Fibroblast of lung (primary cell): Measurements from ENCODE around the gene SLC23A2. TPM values are rescaled to one million over a fixed set of nuclear protein-coding genes. Genes with fewer than 3 reads are reported as not detected.

ENCODE experiments used
- DNase-seq, 2 donors: peaks; one replicate each; pipeline versions ENCODE4 v3.0.0 to v3.0.0-alpha.2; 2010; ENCODE audit warnings: low read depth in 2 of 2
- H2AFZ ChIP-seq: 2 replicates; pipeline ENCODE4 v1.5.1; 2012; ENCODE audit warnings: low read length, control low read depth, inconsistent platforms
- H3K27ac ChIP-seq: 2 replicates; pipeline ENCODE4 v1.5.1; 2011; ENCODE audit warnings: low read length, control low read depth; ENCODE audit not compliant: insufficient read depth
- H3K27me3 ChIP-seq: 2 replicates; pipeline ENCODE4 v1.5.1; 2011; ENCODE audit warnings: mild to moderate bottlenecking, low read length; ENCODE audit not compliant: control insufficient read depth, insufficient read depth
- H3K36me3 ChIP-seq: 2 replicates; pipeline ENCODE4 v1.5.1; 2011; ENCODE audit warnings: low read length; ENCODE audit not compliant: control insufficient read depth, insufficient read depth
- H3K4me1 ChIP-seq: 2 replicates; pipeline ENCODE4 v1.5.1; 2011; ENCODE audit warnings: low read length; ENCODE audit not compliant: control insufficient read depth, insufficient read depth; ENCODE audit errors: extremely low read depth
- H3K4me2 ChIP-seq: 2 replicates; pipeline ENCODE4 v1.5.1; 2011; ENCODE audit warnings: low read length, control low read depth; ENCODE audit not compliant: insufficient read depth; ENCODE audit errors: extremely low read depth
- H3K4me3 ChIP-seq, 4 experiments: fragments of 200-600 bp in 1 of 4; sonication (generic) in 1 of 4; replicated peaks in 1 of 4; 2 replicates each; pipeline ENCODE4 v1.5.1; 2011 to 2016; ENCODE audit warnings: low read length in 4 of 4, low read depth in 3 of 4, mild to moderate bottlenecking in 3 of 4, control low read depth in 2 of 4, inconsistent platforms in 1 of 4, mixed read lengths in 1 of 4; ENCODE audit not compliant: insufficient read depth in 1 of 4; ENCODE audit errors: control extremely low read depth in 1 of 4
- H3K79me2 ChIP-seq: 2 replicates; pipeline ENCODE4 v1.5.1; 2012; ENCODE audit warnings: mild to moderate bottlenecking, low read length, inconsistent platforms; ENCODE audit not compliant: control insufficient read depth, insufficient read depth
- H3K9ac ChIP-seq: 2 replicates; pipeline ENCODE4 v1.5.1; 2011; ENCODE audit warnings: mild to moderate bottlenecking, low read length, control low read depth; ENCODE audit not compliant: insufficient read depth
- H3K9me3 ChIP-seq: 2 replicates; pipeline ENCODE4 v1.5.1; 2012; ENCODE audit warnings: low read depth, low read length; ENCODE audit not compliant: control insufficient read depth, insufficient read depth
- H4K20me1 ChIP-seq: 2 replicates; pipeline ENCODE4 v1.5.1; 2011; ENCODE audit warnings: low read length; ENCODE audit not compliant: control insufficient read depth, insufficient read depth; ENCODE audit errors: extremely low read depth
- EZH2 ChIP-seq: IDR thresholded peaks from 2 replicates; pipeline ENCODE4 v1.5.1; 2012; ENCODE audit warnings: low read length, control low read depth, mild to moderate bottlenecking; ENCODE audit errors: missing control alignments
- polyA plus RNA-seq, 2 donors: library from polyadenylated mRNA; depleted of rRNA in 1 of 2; stranded (reverse) in 1 of 2; unstranded in 1 of 2; fragments of >200 nt; gene quantifications; 2 replicates each; pipeline ENCODE4 v1.2.1, GENCODE V29; 2011 to 2012; ENCODE audit warnings: missing spikeins in 1 of 2
- total RNA-seq: library from RNA; depleted of rRNA; stranded (reverse); fragments of >200 nt; gene quantifications from 2 replicates; pipeline ENCODE4 v1.2.1, GENCODE V29; 2014
- TF ChIP-seq, protein P1 (sequence below), 2 donors: IDR thresholded peaks in 1 of 2; conservative IDR thresholded peaks in 1 of 2; 1 replicate in 1 of 2; 2 replicates in 1 of 2; pipeline ENCODE4 v1.5.1; 2011 to 2012; ENCODE audit warnings: low read length in 2 of 2, control low read depth in 1 of 2, inconsistent platforms in 1 of 2, low read depth in 1 of 2, mild to moderate bottlenecking in 1 of 2

The SLC23A2 gene
- total and polyA plus RNA-seq, 2 donors (not counting 1 experiment from before 2014, with no cell fraction given), result 12.1 to 17.5 TPM

GRCh38 chr20:4962241-4962855 lies 39.0 kb downstream of the SLC23A2 start:
- no peak for TF ChIP-seq EZH2
- TF ChIP-seq, protein P1, sequence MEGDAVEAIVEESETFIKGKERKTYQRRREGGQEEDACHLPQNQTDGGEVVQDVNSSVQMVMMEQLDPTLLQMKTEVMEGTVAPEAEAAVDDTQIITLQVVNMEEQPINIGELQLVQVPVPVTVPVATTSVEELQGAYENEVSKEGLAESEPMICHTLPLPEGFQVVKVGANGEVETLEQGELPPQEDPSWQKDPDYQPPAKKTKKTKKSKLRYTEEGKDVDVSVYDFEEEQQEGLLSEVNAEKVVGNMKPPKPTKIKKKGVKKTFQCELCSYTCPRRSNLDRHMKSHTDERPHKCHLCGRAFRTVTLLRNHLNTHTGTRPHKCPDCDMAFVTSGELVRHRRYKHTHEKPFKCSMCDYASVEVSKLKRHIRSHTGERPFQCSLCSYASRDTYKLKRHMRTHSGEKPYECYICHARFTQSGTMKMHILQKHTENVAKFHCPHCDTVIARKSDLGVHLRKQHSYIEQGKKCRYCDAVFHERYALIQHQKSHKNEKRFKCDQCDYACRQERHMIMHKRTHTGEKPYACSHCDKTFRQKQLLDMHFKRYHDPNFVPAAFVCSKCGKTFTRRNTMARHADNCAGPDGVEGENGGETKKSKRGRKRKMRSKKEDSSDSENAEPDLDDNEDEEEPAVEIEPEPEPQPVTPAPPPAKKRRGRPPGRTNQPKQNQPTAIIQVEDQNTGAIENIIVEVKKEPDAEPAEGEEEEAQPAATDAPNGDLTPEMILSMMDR (conservative IDR thresholded peaks at IDR 0.05 in 1 of 2, IDR thresholded peaks at IDR 0.05 in 1 of 2; ENCODE audit: low read depth in 1 of 2, low read length in 2 of 2), result no peak
- Histone ChIP-seq H3K36me3 (no peaks in the 10 kb centered on the region), H3K27ac (peak overlapping the region; percentile 17), H3K79me2 (no peaks in the 10 kb centered on the region), H2AFZ (no peak overlapping the region), H3K9ac (no peak overlapping the region), H3K4me2 (no peak overlapping the region), H3K9me3 (no peaks in the 10 kb centered on the region), H3K27me3 (no peaks in the 10 kb centered on the region), H3K4me1 (peaks cover 6% of the 10 kb centered on the region), H4K20me1 (no peaks in the 10 kb centered on the region), H3K4me3 (no peak overlapping the region)
- no peak for DNase-seq

DNA sequence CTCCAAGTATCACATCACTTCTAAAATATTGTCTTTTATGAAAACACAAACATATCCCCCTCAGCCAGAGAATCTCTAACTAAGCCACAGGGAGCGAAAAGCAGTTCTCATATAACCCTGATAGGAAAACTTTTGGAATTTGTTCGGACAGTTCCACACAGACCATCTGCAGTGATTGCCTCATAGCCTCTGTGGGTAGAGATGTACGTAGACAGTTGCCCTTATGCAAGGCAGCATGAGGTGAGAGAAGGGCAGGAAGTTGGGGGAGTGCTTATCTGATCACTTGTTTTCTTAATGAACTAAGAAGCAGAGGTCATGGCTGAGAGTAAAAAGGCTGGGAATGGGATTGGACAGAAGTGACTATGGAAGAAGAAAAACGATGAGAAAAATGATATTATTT lies 39.6 kb downstream of the SLC23A2 start:
- no peak for TF ChIP-seq EZH2
- TF ChIP-seq, protein P1 (conservative IDR thresholded peaks at IDR 0.05 in 1 of 2, IDR thresholded peaks at IDR 0.05 in 1 of 2; ENCODE audit: low read depth in 1 of 2, low read length in 2 of 2), result no peak
- Histone ChIP-seq H3K9ac (no peak overlapping the region), H3K27ac (peak overlapping the region; percentile 17), H3K27me3 (no peaks in the 10 kb centered on the region), H3K79me2 (no peaks in the 10 kb centered on the region), H3K4me1 (peaks cover 6% of the 10 kb centered on the region), H2AFZ (no peak overlapping the region), H4K20me1 (no peaks in the 10 kb centered on the region), H3K4me2 (no peak overlapping the region), H3K4me3 (no peak overlapping the region), H3K36me3 (no peaks in the 10 kb centered on the region), H3K9me3 (no peaks in the 10 kb centered on the region)
- DNase-seq, result peak; percentile 86 to 90

GRCh38 chr20:4959592-4959991 lies 41.7 kb downstream of the SLC23A2 start:
- TF ChIP-seq EZH2, result no peak
- TF ChIP-seq, protein P1 (conservative IDR thresholded peaks at IDR 0.05 in 1 of 2, IDR thresholded peaks at IDR 0.05 in 1 of 2; ENCODE audit: low read depth in 1 of 2, low read length in 2 of 2), result no peak
- Histone ChIP-seq H4K20me1 (no peaks in the 10 kb centered on the region), H3K27me3 (no peaks in the 10 kb centered on the region), H3K36me3 (no peaks in the 10 kb centered on the region), H2AFZ (no peak overlapping the region), H3K4me1 (peaks cover 6% of the 10 kb centered on the region), H3K27ac (no peak overlapping the region), H3K79me2 (no peaks in the 10 kb centered on the region), H3K4me2 (no peak overlapping the region), H3K9ac (no peak overlapping the region), H3K4me3 (no peak overlapping the region), H3K9me3 (no peaks in the 10 kb centered on the region)
- no peak for DNase-seq
